Measurements from ENCODE around the gene ATP2C2.

Gene ATP2C2

DNA sequence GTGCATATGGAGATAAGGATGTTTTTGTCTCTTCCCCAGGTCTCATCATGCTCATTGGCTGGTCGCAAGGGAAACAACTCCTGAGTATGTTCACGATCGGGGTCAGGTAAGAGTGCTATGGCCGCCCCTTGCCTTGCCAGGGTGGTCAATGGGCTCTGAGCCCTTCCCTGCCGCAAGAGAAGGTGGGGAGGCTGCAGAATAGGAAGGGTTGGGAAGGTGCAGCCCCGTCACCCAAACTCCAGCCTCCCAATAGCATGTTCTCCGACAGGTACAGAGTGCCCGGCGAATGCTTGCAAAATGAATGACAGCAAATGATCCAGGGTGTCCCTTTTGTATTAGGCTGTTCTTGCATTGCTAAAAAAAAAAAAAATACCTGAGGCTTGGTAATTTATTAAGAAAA lies 57.4 kb downstream of the ATP2C2 start:
- Histone ChIP-seq H3K4me1 (ENCODE audit: low read length) (no peaks in the 10 kb centered on the region), H3K9me3 (replicated peaks; ENCODE audit: insufficient read depth, low read length) (no peaks in the 10 kb centered on the region), H3K4me2 (ENCODE audit: low read depth, low read length) (no peak overlapping the region), H3K9me2 (replicated peaks; ENCODE audit: insufficient read depth, low read length) (no peaks in the 10 kb centered on the region), H3K79me2 (ENCODE audit: low read length) (no peaks in the 10 kb centered on the region), H3K4me3 (ENCODE audit: low read length) (no peak overlapping the region), H3K9ac (ENCODE audit: low read length) (no peak overlapping the region), H3K27me3 (replicated peaks; ENCODE audit: insufficient read depth, low read length) (peaks cover 3% of the 10 kb centered on the region; the same call in 1 of the 2 replicates), H3K36me3 (replicated peaks; ENCODE audit: insufficient read depth, low read length) (no peaks in the 10 kb centered on the region), H4K20me1 (ENCODE audit: insufficient read depth, low read length) (no peaks in the 10 kb centered on the region), H3K27ac (ENCODE audit: low read length) (no peak overlapping the region), H3F3A (ENCODE audit: insufficient read depth, low read length) (no peaks in the 10 kb centered on the region), H2AFZ (ENCODE audit: low read length) (no peak overlapping the region)
- no peak for DNase-seq
- TF ChIP-seq, protein P1, sequence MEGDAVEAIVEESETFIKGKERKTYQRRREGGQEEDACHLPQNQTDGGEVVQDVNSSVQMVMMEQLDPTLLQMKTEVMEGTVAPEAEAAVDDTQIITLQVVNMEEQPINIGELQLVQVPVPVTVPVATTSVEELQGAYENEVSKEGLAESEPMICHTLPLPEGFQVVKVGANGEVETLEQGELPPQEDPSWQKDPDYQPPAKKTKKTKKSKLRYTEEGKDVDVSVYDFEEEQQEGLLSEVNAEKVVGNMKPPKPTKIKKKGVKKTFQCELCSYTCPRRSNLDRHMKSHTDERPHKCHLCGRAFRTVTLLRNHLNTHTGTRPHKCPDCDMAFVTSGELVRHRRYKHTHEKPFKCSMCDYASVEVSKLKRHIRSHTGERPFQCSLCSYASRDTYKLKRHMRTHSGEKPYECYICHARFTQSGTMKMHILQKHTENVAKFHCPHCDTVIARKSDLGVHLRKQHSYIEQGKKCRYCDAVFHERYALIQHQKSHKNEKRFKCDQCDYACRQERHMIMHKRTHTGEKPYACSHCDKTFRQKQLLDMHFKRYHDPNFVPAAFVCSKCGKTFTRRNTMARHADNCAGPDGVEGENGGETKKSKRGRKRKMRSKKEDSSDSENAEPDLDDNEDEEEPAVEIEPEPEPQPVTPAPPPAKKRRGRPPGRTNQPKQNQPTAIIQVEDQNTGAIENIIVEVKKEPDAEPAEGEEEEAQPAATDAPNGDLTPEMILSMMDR (IDR thresholded peaks at IDR 0.05; ENCODE audit: low read length): no peak
- TF ChIP-seq EZH2 (optimal IDR thresholded peaks at IDR 0.05; ENCODE audit: low read depth, low read length): no peak
- no peak for TF ChIP-seq EZH2phosphoT487 (IDR thresholded peaks at IDR 0.05; ENCODE audit: low read length)

DNA sequence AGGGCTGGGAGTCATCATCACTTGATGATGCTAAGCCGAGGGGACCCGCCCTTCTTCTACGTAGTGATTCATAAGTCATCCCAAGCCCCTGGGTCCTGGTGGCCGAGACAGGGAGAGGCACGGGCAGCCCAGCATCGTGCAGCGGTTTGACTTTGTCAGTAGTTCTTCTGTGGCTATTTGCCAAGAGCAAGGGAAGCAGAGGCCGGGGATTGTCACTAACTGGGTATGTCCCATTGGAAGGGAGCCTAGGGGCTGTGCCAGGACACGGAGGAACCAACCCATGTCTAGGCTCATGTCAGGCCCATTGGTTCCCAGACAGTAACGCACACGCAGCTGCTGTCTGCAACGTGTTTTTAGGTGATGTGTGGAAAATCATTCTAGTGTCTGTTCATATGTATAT lies 58.5 kb downstream of the ATP2C2 start:
- H4K20me1 ChIP-seq (ENCODE audit: insufficient read depth, low read length): no peaks in the 10 kb centered on the region
- TF ChIP-seq EZH2phosphoT487 (IDR thresholded peaks at IDR 0.05; ENCODE audit: low read length) (no peak), EZH2 (optimal IDR thresholded peaks at IDR 0.05; ENCODE audit: low read depth, low read length) (no peak)
- TF ChIP-seq, protein P1 (IDR thresholded peaks at IDR 0.05; ENCODE audit: low read length): no peak
- H3K4me1 ChIP-seq (ENCODE audit: low read length): no peaks in the 10 kb centered on the region
- H3K9me3 ChIP-seq (replicated peaks; ENCODE audit: insufficient read depth, low read length): no peaks in the 10 kb centered on the region
- H3K27me3 ChIP-seq (replicated peaks; ENCODE audit: insufficient read depth, low read length): peaks cover 6% of the 10 kb centered on the region; the same call in 1 of the 2 replicates
- no peak overlapping the region for H2AFZ ChIP-seq (ENCODE audit: low read length)
- DNase-seq: no peak
- H3K4me2 ChIP-seq (ENCODE audit: low read depth, low read length): no peak overlapping the region
- no peak overlapping the region for H3K27ac ChIP-seq (ENCODE audit: low read length)
- no peaks in the 10 kb centered on the region for H3K36me3 ChIP-seq (replicated peaks; ENCODE audit: insufficient read depth, low read length)
- H3K4me3 ChIP-seq (ENCODE audit: low read length): no peak overlapping the region
- H3K79me2 ChIP-seq (ENCODE audit: low read length): no peaks in the 10 kb centered on the region
- H3K9me2 ChIP-seq (replicated peaks; ENCODE audit: insufficient read depth, low read length): no peaks in the 10 kb centered on the region
- no peak overlapping the region for H3K9ac ChIP-seq (ENCODE audit: low read length)
- H3F3A ChIP-seq (ENCODE audit: insufficient read depth, low read length): no peaks in the 10 kb centered on the region

DNA sequence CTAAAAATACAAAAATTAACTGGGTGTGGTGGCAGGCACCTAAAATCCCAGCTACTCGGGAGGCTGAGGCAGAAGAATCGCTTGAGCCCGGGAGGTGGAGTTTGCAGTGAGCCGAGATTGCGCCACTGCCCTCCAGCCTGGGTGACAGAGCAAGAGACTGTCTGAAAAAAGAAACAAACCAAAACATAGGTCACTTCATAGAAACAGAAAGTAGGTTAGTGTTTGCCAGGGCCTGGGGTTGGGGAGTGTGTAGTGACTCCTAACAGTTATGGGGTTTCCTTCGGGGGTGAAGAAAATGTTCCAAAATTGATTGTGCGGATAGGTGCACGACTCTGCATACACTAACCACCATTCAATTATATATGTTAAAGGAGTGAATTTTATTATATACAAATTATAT lies 59.2 kb downstream of the ATP2C2 start:
- no peak for DNase-seq
- no peaks in the 10 kb centered on the region for H3K9me3 ChIP-seq (replicated peaks; ENCODE audit: insufficient read depth, low read length)
- no peaks in the 10 kb centered on the region for H3F3A ChIP-seq (ENCODE audit: insufficient read depth, low read length)
- H3K27me3 ChIP-seq (replicated peaks; ENCODE audit: insufficient read depth, low read length): peaks cover 6% of the 10 kb centered on the region; the same call in 1 of the 2 replicates
- no peak for TF ChIP-seq EZH2 (optimal IDR thresholded peaks at IDR 0.05; ENCODE audit: low read depth, low read length)
- TF ChIP-seq, protein P1 (IDR thresholded peaks at IDR 0.05; ENCODE audit: low read length): no peak
- TF ChIP-seq EZH2phosphoT487 (IDR thresholded peaks at IDR 0.05; ENCODE audit: low read length): no peak
- H3K9me2 ChIP-seq (replicated peaks; ENCODE audit: insufficient read depth, low read length): no peaks in the 10 kb centered on the region
- H3K36me3 ChIP-seq (replicated peaks; ENCODE audit: insufficient read depth, low read length): no peaks in the 10 kb centered on the region
- no peak overlapping the region for H3K9ac ChIP-seq (ENCODE audit: low read length)
- no peaks in the 10 kb centered on the region for H4K20me1 ChIP-seq (ENCODE audit: insufficient read depth, low read length)
- no peak overlapping the region for H3K4me2 ChIP-seq (ENCODE audit: low read depth, low read length)
- H3K4me1 ChIP-seq (ENCODE audit: low read length): no peaks in the 10 kb centered on the region
- no peak overlapping the region for H3K27ac ChIP-seq (ENCODE audit: low read length)
- H2AFZ ChIP-seq (ENCODE audit: low read length): no peak overlapping the region
- no peak overlapping the region for H3K4me3 ChIP-seq (ENCODE audit: low read length)
- H3K79me2 ChIP-seq (ENCODE audit: low read length): no peaks in the 10 kb centered on the region
